HL-60 (cell line): Measurements from ENCODE around the gene CALR3.
"Not testable (repeated sequence)": the region's sequence is repeated elsewhere in the genome, so short reads cannot be mapped to it uniquely, and the experiment has no call there.

Experiments
- DNase-seq, 2 experiments: peaks; one replicate each; pipeline ENCODE4 v3.0.0-alpha.2; 2010 to 2020; ENCODE audit warnings: low read depth in 1 of 2, low spot score in 1 of 2
- H3K27ac ChIP-seq: fragments of 250-450 bp; sonication (Bioruptor Pico); replicated peaks from 2 replicates; pipeline ENCODE4 v1.5.1; 2020; ENCODE audit warnings: mild to moderate bottlenecking, moderate library complexity
- H3K27me3 ChIP-seq: fragments of 250-450 bp; sonication (Bioruptor Pico); 2 replicates; pipeline ENCODE4 v1.5.1; 2021; ENCODE audit warnings: mild to moderate bottlenecking, moderate library complexity; ENCODE audit not compliant: insufficient read depth, poor library complexity, severe bottlenecking
- H3K4me3 ChIP-seq: replicated peaks from 2 replicates; pipeline ENCODE4 v1.5.1; 2011; ENCODE audit warnings: mild to moderate bottlenecking, control low read depth, low read length; ENCODE audit not compliant: insufficient read depth
- GABPA ChIP-seq: IDR thresholded peaks from 2 replicates; pipeline ENCODE4 v1.6.1; 2012; ENCODE audit warnings: low read depth
- POLR2AphosphoS5 ChIP-seq: IDR thresholded peaks from 2 replicates; pipeline ENCODE4 v1.6.1; 2012; ENCODE audit warnings: low read depth
- SPI1 ChIP-seq: IDR thresholded peaks from 2 replicates; pipeline ENCODE4 v1.6.1; 2012; ENCODE audit warnings: low read depth, mild to moderate bottlenecking, borderline replicate concordance
- TF ChIP-seq, protein P1 (sequence below): IDR thresholded peaks from 2 replicates; pipeline ENCODE4 v1.6.1; 2012; ENCODE audit warnings: low read depth; ENCODE audit not compliant: insufficient replicate concordance
- TF ChIP-seq, protein P2 (sequence below): IDR thresholded peaks from one replicate; pipeline ENCODE4 v1.5.1; 2011; ENCODE audit warnings: low read length, control low read depth, inconsistent platforms; ENCODE audit not compliant: insufficient read depth

CALR3 gene

DNA sequence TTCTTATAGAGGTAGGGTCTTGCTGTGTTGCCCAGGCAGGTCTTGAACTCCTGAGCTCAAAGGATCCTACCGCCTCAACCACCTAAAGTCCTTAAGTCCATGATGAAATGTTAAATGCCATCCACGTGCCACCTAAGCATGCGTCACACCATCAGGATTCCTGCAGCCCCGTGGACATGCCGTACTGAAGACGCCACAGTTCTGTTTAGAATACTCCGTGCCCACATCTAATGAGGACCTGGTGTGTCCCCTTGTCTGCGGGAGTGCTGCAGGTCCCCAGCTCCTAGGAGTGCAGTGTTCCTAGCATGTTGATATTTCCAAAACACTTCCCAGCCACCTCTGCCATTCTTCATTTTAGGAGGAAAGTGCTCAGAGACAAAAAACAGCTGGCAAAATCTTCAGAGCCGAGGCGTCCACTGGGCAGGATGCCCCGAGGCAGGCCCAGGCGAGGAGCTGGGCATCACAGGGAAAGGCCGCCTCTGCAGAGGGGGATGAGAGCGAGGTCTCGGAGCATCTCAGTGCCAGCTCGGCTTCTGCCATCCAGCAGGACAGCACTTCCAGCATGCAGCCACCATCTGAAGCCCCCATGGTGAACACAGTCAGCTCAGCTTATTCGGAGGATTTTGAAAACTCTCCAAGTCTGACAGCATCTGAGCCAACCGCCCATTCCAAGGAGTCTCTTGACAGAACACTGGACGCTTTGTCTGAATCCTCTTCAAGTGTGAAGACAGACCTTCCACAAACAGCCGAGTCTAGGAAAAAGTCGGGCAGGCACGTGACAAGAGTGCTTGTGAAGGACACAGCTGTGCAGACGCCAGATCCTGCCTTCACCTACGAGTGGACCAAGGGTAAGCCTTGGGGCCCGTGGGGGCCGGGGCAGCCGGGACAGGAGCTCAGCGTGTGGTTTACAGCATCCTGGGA, 13.4 kb upstream of the CALR3 start:
- no peak overlapping the region for H3K27ac ChIP-seq
- no peak for DNase-seq
- TF ChIP-seq, protein P1, sequence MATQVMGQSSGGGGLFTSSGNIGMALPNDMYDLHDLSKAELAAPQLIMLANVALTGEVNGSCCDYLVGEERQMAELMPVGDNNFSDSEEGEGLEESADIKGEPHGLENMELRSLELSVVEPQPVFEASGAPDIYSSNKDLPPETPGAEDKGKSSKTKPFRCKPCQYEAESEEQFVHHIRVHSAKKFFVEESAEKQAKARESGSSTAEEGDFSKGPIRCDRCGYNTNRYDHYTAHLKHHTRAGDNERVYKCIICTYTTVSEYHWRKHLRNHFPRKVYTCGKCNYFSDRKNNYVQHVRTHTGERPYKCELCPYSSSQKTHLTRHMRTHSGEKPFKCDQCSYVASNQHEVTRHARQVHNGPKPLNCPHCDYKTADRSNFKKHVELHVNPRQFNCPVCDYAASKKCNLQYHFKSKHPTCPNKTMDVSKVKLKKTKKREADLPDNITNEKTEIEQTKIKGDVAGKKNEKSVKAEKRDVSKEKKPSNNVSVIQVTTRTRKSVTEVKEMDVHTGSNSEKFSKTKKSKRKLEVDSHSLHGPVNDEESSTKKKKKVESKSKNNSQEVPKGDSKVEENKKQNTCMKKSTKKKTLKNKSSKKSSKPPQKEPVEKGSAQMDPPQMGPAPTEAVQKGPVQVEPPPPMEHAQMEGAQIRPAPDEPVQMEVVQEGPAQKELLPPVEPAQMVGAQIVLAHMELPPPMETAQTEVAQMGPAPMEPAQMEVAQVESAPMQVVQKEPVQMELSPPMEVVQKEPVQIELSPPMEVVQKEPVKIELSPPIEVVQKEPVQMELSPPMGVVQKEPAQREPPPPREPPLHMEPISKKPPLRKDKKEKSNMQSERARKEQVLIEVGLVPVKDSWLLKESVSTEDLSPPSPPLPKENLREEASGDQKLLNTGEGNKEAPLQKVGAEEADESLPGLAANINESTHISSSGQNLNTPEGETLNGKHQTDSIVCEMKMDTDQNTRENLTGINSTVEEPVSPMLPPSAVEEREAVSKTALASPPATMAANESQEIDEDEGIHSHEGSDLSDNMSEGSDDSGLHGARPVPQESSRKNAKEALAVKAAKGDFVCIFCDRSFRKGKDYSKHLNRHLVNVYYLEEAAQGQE = no peak
- no peak for TF ChIP-seq GABPA
- TF ChIP-seq POLR2AphosphoS5 = no peak
- TF ChIP-seq SPI1 = no peak
- TF ChIP-seq, protein P2, sequence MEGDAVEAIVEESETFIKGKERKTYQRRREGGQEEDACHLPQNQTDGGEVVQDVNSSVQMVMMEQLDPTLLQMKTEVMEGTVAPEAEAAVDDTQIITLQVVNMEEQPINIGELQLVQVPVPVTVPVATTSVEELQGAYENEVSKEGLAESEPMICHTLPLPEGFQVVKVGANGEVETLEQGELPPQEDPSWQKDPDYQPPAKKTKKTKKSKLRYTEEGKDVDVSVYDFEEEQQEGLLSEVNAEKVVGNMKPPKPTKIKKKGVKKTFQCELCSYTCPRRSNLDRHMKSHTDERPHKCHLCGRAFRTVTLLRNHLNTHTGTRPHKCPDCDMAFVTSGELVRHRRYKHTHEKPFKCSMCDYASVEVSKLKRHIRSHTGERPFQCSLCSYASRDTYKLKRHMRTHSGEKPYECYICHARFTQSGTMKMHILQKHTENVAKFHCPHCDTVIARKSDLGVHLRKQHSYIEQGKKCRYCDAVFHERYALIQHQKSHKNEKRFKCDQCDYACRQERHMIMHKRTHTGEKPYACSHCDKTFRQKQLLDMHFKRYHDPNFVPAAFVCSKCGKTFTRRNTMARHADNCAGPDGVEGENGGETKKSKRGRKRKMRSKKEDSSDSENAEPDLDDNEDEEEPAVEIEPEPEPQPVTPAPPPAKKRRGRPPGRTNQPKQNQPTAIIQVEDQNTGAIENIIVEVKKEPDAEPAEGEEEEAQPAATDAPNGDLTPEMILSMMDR = no peak
- H3K27me3 ChIP-seq = no peaks in the 10 kb centered on the region
- no peak overlapping the region for H3K4me3 ChIP-seq

DNA sequence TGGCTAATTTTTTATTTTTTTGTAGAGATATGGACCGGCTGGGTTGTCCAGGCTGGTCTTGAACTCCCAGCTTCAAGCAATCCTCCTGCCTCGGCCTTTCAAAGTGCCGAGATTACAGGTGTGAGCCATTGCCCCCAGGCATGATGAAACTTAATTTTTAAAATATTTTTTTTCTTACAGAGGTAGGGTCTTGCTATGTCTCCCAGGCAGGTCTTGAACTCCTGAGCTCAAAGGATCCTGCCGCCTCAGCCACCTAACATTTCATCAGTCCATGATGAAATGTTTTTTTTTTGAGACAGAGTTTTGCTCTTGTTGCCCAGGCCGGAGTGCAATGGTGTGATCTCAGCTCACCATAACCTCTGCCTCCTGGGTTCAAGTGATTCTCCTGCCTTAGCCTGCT, 12.6 kb upstream of the CALR3 start:
- no peak for DNase-seq
- no peak overlapping the region for H3K27ac ChIP-seq
- H3K4me3 ChIP-seq = no peak overlapping the region
- H3K27me3 ChIP-seq = no peaks in the 10 kb centered on the region
- TF ChIP-seq SPI1 (no peak), POLR2AphosphoS5 (no peak)
- TF ChIP-seq, protein P2 = no peak

DNA sequence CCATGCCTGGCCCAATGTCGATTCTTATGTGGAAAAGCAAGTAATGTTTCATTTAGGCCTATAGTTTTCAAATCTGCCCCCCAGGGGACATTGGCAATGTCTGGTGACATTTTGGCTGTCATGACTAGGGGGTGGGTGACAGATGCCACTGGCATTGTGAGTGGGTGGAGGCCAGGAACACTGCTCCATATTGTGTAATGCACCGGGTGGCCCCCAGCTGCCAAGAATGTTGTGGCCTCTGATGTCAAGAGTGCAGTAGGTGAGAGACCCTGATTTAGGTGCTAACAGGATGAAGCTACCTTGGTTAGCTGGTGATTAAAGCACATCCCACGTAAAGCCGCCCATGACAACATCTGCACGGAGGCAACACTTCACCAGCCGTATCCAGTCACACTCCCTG, 11.0 kb upstream of the CALR3 start:
- no peak overlapping the region for H3K27ac ChIP-seq
- no peak overlapping the region for H3K4me3 ChIP-seq
- DNase-seq = no peak
- TF ChIP-seq POLR2AphosphoS5 (no peak), GABPA (no peak), SPI1 (no peak)
- TF ChIP-seq, protein P1 = no peak
- TF ChIP-seq, protein P2 = no peak
- H3K27me3 ChIP-seq = no peaks in the 10 kb centered on the region

DNA sequence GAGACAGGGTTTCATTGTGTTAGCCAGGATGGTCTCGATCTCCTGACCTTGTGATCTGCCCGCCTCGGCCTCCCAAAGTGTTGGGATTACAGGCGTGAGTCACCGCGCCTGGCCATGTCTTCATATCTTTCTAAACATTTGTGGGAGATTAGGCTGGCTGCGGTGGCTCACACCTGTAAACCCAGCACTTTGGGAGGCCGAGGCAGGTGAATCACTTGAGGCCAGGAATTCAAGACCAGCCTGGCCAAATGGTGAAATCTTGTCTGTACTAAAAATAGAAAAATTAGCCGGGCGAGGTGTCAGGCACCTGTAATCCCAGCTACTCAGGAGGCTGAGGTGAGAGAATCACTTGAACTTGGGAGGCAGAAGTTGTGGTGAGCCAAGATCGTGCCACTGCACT, 10.2 kb upstream of the CALR3 start:
- H3K27ac ChIP-seq, DNase-seq, H3K4me3 ChIP-seq, H3K27me3 ChIP-seq: not testable (repeated sequence)
